Kidney tubule cell (primary cell): Measurements from ENCODE around the gene E2F2.

ENCODE experiments used
- DNase-seq: peaks from one replicate; pipeline ENCODE4 v3.0.0-alpha.2; 2018; ENCODE audit warnings: low spot score

The E2F2 gene

GRCh38 chr1:23483321-23484252, 47.4 kb downstream of the E2F2 start, which contains the start of gene ASAP3:
TSS of gene ASAP3 (minus strand) at chr1:23484179. CDS start at chr1:23484133, 46 bp downstream.
- DNase-seq: no peak

GRCh38 chr1:23481904-23482303, 49.1 kb downstream of the E2F2 start:
- DNase-seq: no peak

- DNase-seq: no peak
Observed at GRCh38 chr1:23481026-23481597, 49.9 kb downstream of the E2F2 start.

GRCh38 chr1:23480187-23481025, 50.6 kb downstream of the E2F2 start:
- DNase-seq: no peak

- no peak for DNase-seq
Observed at GRCh38 chr1:23479666-23479941, 51.4 kb downstream of the E2F2 start.

- DNase-seq: peak; percentile 79
Observed at GRCh38 chr1:23478896-23479665, 52.0 kb downstream of the E2F2 start.

GRCh38 chr1:23477359-23478144, 53.5 kb downstream of the E2F2 start:
- DNase-seq: peak; percentile 84

GRCh38 chr1:23475641-23476040, 55.4 kb downstream of the E2F2 start:
- no peak for DNase-seq

- DNase-seq: peak; percentile 78
Observed at GRCh38 chr1:23475134-23475628, 55.9 kb downstream of the E2F2 start.

- DNase-seq: peak; percentile 84
Observed at GRCh38 chr1:23473037-23473800, 57.8 kb downstream of the E2F2 start.

GRCh38 chr1:23472351-23473036, 58.5 kb downstream of the E2F2 start:
- no peak for DNase-seq

- DNase-seq: no peak
Observed at GRCh38 chr1:23471473-23472075, 59.5 kb downstream of the E2F2 start.

- DNase-seq: peak; percentile 59
Observed at GRCh38 chr1:23470282-23471070, 60.6 kb downstream of the E2F2 start.

- DNase-seq: no peak
Observed at GRCh38 chr1:23469372-23469982, 61.6 kb downstream of the E2F2 start.

GRCh38 chr1:23466423-23466989, 64.5 kb downstream of the E2F2 start:
- no peak for DNase-seq

GRCh38 chr1:23463286-23463685, 67.7 kb downstream of the E2F2 start:
- DNase-seq: no peak

GRCh38 chr1:23462766-23463165, 68.3 kb downstream of the E2F2 start:
- no peak for DNase-seq
